GM18499 (cell line): ENCODE results near the gene TIE1.

Experiments
- ATAC-seq: cut with Tn5 transposase; IDR thresholded peaks from one replicate; pipeline ENCODE4 v1.9.1; 2021; ENCODE audit warnings: moderate number of reproducible peaks; ENCODE audit not compliant: insufficient read depth, unreplicated experiment

TIE1 gene

GRCh38 chr1:43325381-43325780 is 24.6 kb downstream of the TIE1 start:
- ATAC-seq, result no peak

- no peak for ATAC-seq
Observed at GRCh38 chr1:43327549-43328292, 26.9 kb downstream of the TIE1 start.

- ATAC-seq, result no peak
Observed at GRCh38 chr1:43329995-43330751, 29.4 kb downstream of the TIE1 start.

- no peak for ATAC-seq
Observed at GRCh38 chr1:43331688-43332087, 30.9 kb downstream of the TIE1 start.

- ATAC-seq, result no peak
Observed at GRCh38 chr1:43334453-43335205, 33.8 kb downstream of the TIE1 start.

- ATAC-seq, result no peak
Observed at GRCh38 chr1:43337588-43337987, 36.8 kb downstream of the TIE1 start, which contains the start of gene MPL. Gene MPL (plus strand): TSS chr1:43337818. CDS start chr1:43337849, 31 bp downstream.

- no peak for ATAC-seq
Observed at GRCh38 chr1:43338001-43338400, 37.2 kb downstream of the TIE1 start.

- ATAC-seq, result no peak
Observed at GRCh38 chr1:43339584-43340232, 38.9 kb downstream of the TIE1 start.

- ATAC-seq, result no peak
Observed at GRCh38 chr1:43340559-43340958, 39.8 kb downstream of the TIE1 start.

- no peak for ATAC-seq
Observed at GRCh38 chr1:43344267-43344850, 43.6 kb downstream of the TIE1 start.

- ATAC-seq, result no peak
Observed at GRCh38 chr1:43345120-43345519, 44.3 kb downstream of the TIE1 start.

GRCh38 chr1:43346636-43347035 is 45.9 kb downstream of the TIE1 start:
- no peak for ATAC-seq

- ATAC-seq, result no peak
Observed at GRCh38 chr1:43348343-43348808, 47.6 kb downstream of the TIE1 start.

- ATAC-seq, result no peak
Observed at GRCh38 chr1:43348809-43349593, 48.2 kb downstream of the TIE1 start.

- ATAC-seq, result no peak
Observed at GRCh38 chr1:43349594-43350306, 49.0 kb downstream of the TIE1 start.

GRCh38 chr1:43350976-43351375 is 50.2 kb downstream of the TIE1 start:
- no peak for ATAC-seq

- ATAC-seq, result no peak
Observed at GRCh38 chr1:43351421-43352350, 50.9 kb downstream of the TIE1 start.

- ATAC-seq, result no peak
Observed at GRCh38 chr1:43352351-43352705, 51.5 kb downstream of the TIE1 start.
